GM12892 (cell line): Measurements from ENCODE around the gene RBP5.

Experiments
- POLR2A ChIP-seq: IDR thresholded peaks from 2 replicates; pipeline ENCODE4 v1.6.1; 2011; ENCODE audit warnings: low read depth, low read length, control low read depth
- TAF1 ChIP-seq: IDR thresholded peaks from 2 replicates; pipeline ENCODE4 v1.6.1; 2011; ENCODE audit warnings: low read depth, mild to moderate bottlenecking, control low read depth, low read length, borderline replicate concordance

- no peak for TF ChIP-seq POLR2A
- TF ChIP-seq TAF1, result no peak
Observed at GRCh38 chr12:7155471-7156034, 26.9 kb upstream of the RBP5 start.
